Kidney (tissue), 14 donors: ENCODE results near the gene C8A. TPM values are rescaled to one million over a fixed set of nuclear protein-coding genes. Genes with fewer than 3 reads are reported as not detected.
A peak's percentile ranks its signal among the peaks of the same experiment; 100 is the strongest.

ENCODE experiments used
- DNase-seq, 5 donors: peaks; one replicate each; pipeline ENCODE4 v3.0.0-alpha.2; 2013 to 2020
- FAIRE-seq: peaks from 2 replicates; lab custom pipeline; 2012; peaks lifted over from hg19 to GRCh38; lab: Jason Lieb, UNC
- H3K27ac ChIP-seq, 2 donors: one replicate each; pipeline ENCODE4 v1.7.0; 2013; ENCODE audit warnings: low read depth in 2 of 2, low read length in 2 of 2, inconsistent platforms in 1 of 2
- H3K27me3 ChIP-seq: one replicate; pipeline ENCODE4 v1.7.1; 2013; ENCODE audit warnings: low read length, inconsistent platforms; ENCODE audit not compliant: control insufficient read depth, insufficient read depth
- H3K36me3 ChIP-seq, 3 donors: one replicate each; pipeline versions ENCODE4 v1.7.0 to v1.7.1; 2013; ENCODE audit warnings: low read length in 3 of 3, control low read depth in 1 of 3, inconsistent platforms in 1 of 3; ENCODE audit not compliant: insufficient read depth in 3 of 3, control insufficient read depth in 2 of 3
- H3K4me1 ChIP-seq, 3 donors: one replicate each; pipeline versions ENCODE4 v1.7.0 to v1.7.1; 2013; ENCODE audit warnings: low read length in 3 of 3, inconsistent platforms in 1 of 3, low read depth in 1 of 3; ENCODE audit not compliant: control insufficient read depth in 2 of 3, insufficient read depth in 2 of 3
- H3K4me3 ChIP-seq, 3 donors: one replicate each; pipeline versions ENCODE4 v1.7.0 to v1.8.1; 2013; ENCODE audit warnings: low read length in 3 of 3, control low read depth in 1 of 3, inconsistent platforms in 1 of 3
- H3K9ac ChIP-seq, 3 donors: one replicate each; pipeline versions ENCODE4 v1.7.0 to v1.7.1; 2013; ENCODE audit warnings: low read length in 3 of 3, control low read depth in 1 of 3, inconsistent platforms in 1 of 3
- H3K9me3 ChIP-seq, 3 donors: one replicate each; pipeline versions ENCODE4 v1.7.0 to v1.7.1; 2013; ENCODE audit warnings: low read length in 3 of 3, control low read depth in 1 of 3, inconsistent platforms in 1 of 3; ENCODE audit not compliant: control insufficient read depth in 2 of 3, insufficient read depth in 1 of 3
- intact Hi-C: fragments of 100-400 bp; cut with DNase I; formaldehyde crosslinking; loops from one replicate; pipeline ENCODE4 v1.11.1; 2022
- polyA plus RNA-seq: library from polyadenylated mRNA; stranded (reverse); fragments of 350-450 nt; fragmentation: Illumina TruSeq; extraction: RNeasy Lipid Tissue Mini Kit (QIAGEN cat#74804); gene quantifications from one replicate; pipeline ENCODE4 v1.2.3, GENCODE V29; 2014; ENCODE audit warnings: low read depth, low replicate concordance; ENCODE audit not compliant: insufficient read depth
- total RNA-seq: library from RNA; stranded (reverse); fragmentation: NEBNext Ultra II Directional; extraction: Animal tissue kit (Norgen Biotek cat#: 25700); gene quantifications from one replicate; pipeline ENCODE4 v1.2.1, GENCODE V29; 2021
- TF ChIP-seq, protein P1 (sequence below): IDR thresholded peaks from 3 replicates; pipeline ENCODE4 v1.5.1; 2012; ENCODE audit warnings: mild to moderate bottlenecking, moderate library complexity, borderline replicate concordance; ENCODE audit not compliant: insufficient read depth; ENCODE audit errors: extremely low read depth
- donor health status: control.
- donor health status: control.
- donor health status: control.
- donor health status: control.
- donor health status: control.
- donor health status: DM: yes; HTN: yes; CAD: no.
- donor health status: Normal renal cell carcinoma (clear cell type).

The C8A gene
- total and polyA plus RNA-seq, 2 donors from 2014 or later, result 0.09 TPM; not detected in 1

DNA sequence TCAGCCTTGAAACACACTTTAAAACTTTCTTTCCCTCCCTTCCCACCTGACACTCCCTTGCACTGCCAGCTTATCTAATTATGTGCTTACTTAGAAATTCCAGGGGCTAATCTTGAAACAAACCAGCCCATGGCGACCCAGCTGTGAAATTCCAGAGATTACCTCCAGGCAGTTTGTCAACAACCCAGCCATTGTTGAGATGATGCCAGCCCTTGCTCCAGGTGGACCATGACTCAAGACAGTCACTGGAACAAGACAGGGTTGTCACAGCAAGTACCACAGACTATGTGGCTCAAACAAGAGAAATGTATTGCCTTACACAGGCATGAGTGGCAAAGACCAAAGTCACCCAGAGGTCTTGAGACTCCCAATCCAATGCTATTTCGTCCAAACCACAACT is 43.3 kb upstream of the C8A start:
- Histone ChIP-seq H3K36me3 (no peaks in the 10 kb centered on the region), H3K4me3 (no peak overlapping the region), H3K27ac (no peak overlapping the region), H3K9me3 (no peaks in the 10 kb centered on the region), H3K9ac (no peak overlapping the region), H3K27me3 (no peaks in the 10 kb centered on the region), H3K4me1 (peaks cover 0 to 6% (median 2%) of the 10 kb centered on the region in 3 donors)
- intact Hi-C loops, result no loop called here
- FAIRE-seq (no peak), DNase-seq (peak in 2 of 5 donors; percentile 30 to 48)
- TF ChIP-seq, protein P1, sequence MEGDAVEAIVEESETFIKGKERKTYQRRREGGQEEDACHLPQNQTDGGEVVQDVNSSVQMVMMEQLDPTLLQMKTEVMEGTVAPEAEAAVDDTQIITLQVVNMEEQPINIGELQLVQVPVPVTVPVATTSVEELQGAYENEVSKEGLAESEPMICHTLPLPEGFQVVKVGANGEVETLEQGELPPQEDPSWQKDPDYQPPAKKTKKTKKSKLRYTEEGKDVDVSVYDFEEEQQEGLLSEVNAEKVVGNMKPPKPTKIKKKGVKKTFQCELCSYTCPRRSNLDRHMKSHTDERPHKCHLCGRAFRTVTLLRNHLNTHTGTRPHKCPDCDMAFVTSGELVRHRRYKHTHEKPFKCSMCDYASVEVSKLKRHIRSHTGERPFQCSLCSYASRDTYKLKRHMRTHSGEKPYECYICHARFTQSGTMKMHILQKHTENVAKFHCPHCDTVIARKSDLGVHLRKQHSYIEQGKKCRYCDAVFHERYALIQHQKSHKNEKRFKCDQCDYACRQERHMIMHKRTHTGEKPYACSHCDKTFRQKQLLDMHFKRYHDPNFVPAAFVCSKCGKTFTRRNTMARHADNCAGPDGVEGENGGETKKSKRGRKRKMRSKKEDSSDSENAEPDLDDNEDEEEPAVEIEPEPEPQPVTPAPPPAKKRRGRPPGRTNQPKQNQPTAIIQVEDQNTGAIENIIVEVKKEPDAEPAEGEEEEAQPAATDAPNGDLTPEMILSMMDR, result no peak

- FAIRE-seq, result no peak
- DNase-seq, result no peak
- intact Hi-C loops, result no loop called here
- TF ChIP-seq, protein P1, result no peak
- Histone ChIP-seq H3K27ac (no peak overlapping the region), H3K4me1 (peaks cover 0 to 8% (median 0%) of the 10 kb centered on the region in 3 donors), H3K9me3 (no peaks in the 10 kb centered on the region), H3K4me3 (no peak overlapping the region), H3K9ac (no peak overlapping the region), H3K27me3 (no peaks in the 10 kb centered on the region), H3K36me3 (no peaks in the 10 kb centered on the region)
These were observed 40.4 kb upstream of the C8A start for GRCh38 chr1:56814205-56814604.

- TF ChIP-seq, protein P1, result no peak
- no peaks in the 10 kb centered on the region for H3K9me3 ChIP-seq
- FAIRE-seq (no peak), DNase-seq (no peak)
- peaks cover 0 to 13% (median 0%) of the 10 kb centered on the region in 3 donors for H3K4me1 ChIP-seq
- peak overlapping the region in 1 of 2 donors; percentile 8 for H3K27ac ChIP-seq
- H3K9ac ChIP-seq, result no peak overlapping the region
- intact Hi-C loops, result no loop called here
- H3K36me3 ChIP-seq, result no peaks in the 10 kb centered on the region
- H3K4me3 ChIP-seq, result no peak overlapping the region
- no peaks in the 10 kb centered on the region for H3K27me3 ChIP-seq
These were observed 38.3 kb upstream of the C8A start for GRCh38 chr1:56816264-56816663.

GRCh38 chr1:56816909-56817308 is 37.7 kb upstream of the C8A start:
- Histone ChIP-seq H3K9ac (no peak overlapping the region), H3K27me3 (no peaks in the 10 kb centered on the region), H3K4me3 (no peak overlapping the region), H3K9me3 (no peaks in the 10 kb centered on the region), H3K27ac (peak overlapping the region; percentile 8 to 49), H3K36me3 (no peaks in the 10 kb centered on the region), H3K4me1 (peaks cover 0 to 13% (median 0%) of the 10 kb centered on the region in 3 donors)
- intact Hi-C loops, result no loop called here
- FAIRE-seq (no peak), DNase-seq (no peak)
- TF ChIP-seq, protein P1, result no peak
